Central memory CD8-positive, alpha-beta T cell (primary cell): ENCODE measurements around the gene BIRC7.
"Not testable (repeated sequence)": the region's sequence is repeated elsewhere in the genome, so short reads cannot be mapped to it uniquely, and the experiment has no call there.

Source experiments
- ATAC-seq: fragments of 150-1000 bp; cut with Tn5 transposase; replicated peaks from 2 replicates; pipeline ENCODE4 v1.10.0; 2022; ENCODE audit warnings: mild to moderate bottlenecking, moderate FRiP score, moderate number of reproducible peaks; ENCODE audit not compliant: poor library complexity, severe bottlenecking; ENCODE audit errors: extremely low read depth
- DNase-seq, 2 donors: peaks; one replicate each; pipeline ENCODE4 v3.0.0; 2021; ENCODE audit warnings: low spot score in 2 of 2
- H3K27ac Mint-ChIP-seq: one replicate; pipeline ENCODE4 v1.8.0; 2022; ENCODE audit warnings: low read depth, mild to moderate bottlenecking, moderate library complexity, mixed read lengths
- H3K27me3 Mint-ChIP-seq: one replicate; pipeline ENCODE4 v1.8.0; 2022; ENCODE audit warnings: mixed read lengths
- H3K36me3 Mint-ChIP-seq: one replicate; pipeline ENCODE4 v1.8.0; 2022; ENCODE audit warnings: mild to moderate bottlenecking, moderate library complexity, mixed read lengths; ENCODE audit not compliant: insufficient read depth
- H3K4me1 Mint-ChIP-seq: one replicate; pipeline ENCODE4 v1.8.0; 2022; ENCODE audit warnings: mixed read lengths
- H3K4me3 Mint-ChIP-seq: one replicate; pipeline ENCODE4 v1.8.0; 2022; ENCODE audit warnings: mild to moderate bottlenecking, moderate library complexity, mixed read lengths
- H3K9me3 Mint-ChIP-seq: one replicate; pipeline ENCODE4 v1.8.0; 2022; ENCODE audit warnings: mixed read lengths

BIRC7 gene

DNA sequence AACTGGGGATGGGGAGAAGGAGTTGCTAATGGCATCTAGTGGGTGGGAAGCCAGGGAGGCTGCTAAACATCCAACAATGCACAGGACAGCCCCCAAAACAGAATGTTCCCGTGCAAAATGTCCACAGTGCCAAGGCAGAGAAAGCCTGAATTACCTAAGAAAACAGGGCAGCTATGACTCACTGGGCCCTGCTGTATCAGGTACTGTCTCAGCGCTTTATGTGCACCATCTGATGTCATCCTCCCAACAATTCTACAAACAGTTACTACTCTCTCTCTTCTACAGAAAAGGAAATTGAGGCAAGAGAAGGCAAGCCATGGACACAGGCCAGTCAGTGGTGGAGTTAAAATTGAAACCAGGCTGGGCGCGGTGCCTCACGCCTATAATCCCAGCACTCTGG, 22.9 kb upstream of the BIRC7 start:
- Mint-ChIP-seq H3K4me1 (peaks cover 67% of the 10 kb centered on the region), H3K9me3 (no peaks in the 10 kb centered on the region), H3K4me3 (no peak overlapping the region), H3K36me3 (peaks cover 31% of the 10 kb centered on the region), H3K27ac (no peak overlapping the region), H3K27me3 (no peaks in the 10 kb centered on the region)
- ATAC-seq (no peak), DNase-seq (no peak)

DNA sequence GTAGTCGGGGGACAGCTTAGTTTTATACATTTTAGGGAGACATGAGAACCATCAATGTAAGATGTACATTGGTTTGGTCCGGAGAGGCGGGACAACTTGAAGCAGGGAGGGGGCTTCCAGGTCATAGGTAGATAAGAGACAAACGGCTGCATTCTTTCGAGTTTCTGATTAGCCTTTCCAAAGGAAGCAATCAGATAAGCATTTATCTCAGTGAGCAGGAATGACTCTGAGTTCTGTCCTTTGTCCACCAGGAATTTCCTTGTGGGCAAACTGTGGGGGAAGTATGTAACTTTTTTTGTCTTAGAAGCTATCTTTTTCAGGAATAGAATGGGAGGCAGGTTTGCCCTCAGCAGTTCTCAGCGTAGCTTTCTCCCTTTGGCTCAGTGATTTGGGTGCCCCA, 21.2 kb upstream of the BIRC7 start:
- H3K4me3 Mint-ChIP-seq, result peak overlapping the region; percentile 87
- H3K27me3 Mint-ChIP-seq, result no peaks in the 10 kb centered on the region

DNA sequence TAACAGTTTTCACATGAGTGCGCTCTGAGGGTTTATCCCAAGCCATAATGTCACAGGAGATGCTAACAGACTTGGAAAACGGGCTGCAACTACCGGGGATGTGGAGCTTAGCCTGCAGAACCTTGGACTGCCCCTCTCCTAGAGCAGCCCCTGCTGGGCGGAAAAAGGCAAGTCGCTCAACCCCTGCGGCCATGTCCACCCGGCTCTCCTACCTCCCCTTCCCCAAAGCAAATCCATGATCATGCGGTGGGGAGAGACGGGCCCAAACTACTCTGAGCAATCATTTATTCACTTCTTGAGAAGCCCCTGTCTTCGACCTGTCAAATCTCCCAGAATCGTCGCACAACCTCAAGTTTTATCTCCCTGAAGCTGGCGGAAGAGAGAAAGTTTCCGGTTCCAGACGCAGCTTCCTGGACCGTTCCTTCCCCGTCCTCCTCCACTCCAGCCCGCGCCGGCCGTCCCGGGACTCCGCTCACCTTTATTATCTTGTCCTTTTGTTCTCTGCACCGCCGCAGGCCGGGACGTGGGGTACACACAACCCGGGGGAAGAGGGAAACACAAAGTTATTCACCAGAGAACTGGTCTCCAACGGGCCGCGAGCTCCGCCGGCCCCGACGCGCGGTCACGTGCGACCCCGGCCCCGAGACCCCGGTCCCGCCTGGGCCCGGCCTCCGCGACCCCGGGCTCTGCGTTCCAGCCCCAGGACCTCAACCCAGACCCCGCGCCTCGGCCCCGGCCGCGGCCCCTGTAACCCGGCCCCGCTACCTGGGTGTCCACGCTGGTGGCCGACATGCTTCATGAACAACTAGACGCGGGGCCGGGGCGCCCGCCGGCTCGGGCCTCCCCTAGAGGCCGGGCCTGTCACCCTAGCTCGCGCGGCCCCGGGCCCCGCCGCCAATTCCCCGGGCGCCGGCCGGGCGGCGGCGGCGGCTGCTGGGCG, 20.3 kb upstream of the BIRC7 start:
- Mint-ChIP-seq H3K27ac (peak overlapping the region; percentile 92), H3K9me3 (no peaks in the 10 kb centered on the region), H3K4me1 (peaks cover 54% of the 10 kb centered on the region), H3K4me3 (peak overlapping the region; percentile 87), H3K27me3 (no peaks in the 10 kb centered on the region), H3K36me3 (peaks cover 20% of the 10 kb centered on the region)
- DNase-seq (no peak), ATAC-seq (no peak)

More for the DNA sequence above, 21.2 kb upstream of the BIRC7 start:
- DNase-seq (no peak), ATAC-seq (no peak)
- no peaks in the 10 kb centered on the region for H3K9me3 Mint-ChIP-seq
- peaks cover 24% of the 10 kb centered on the region for H3K36me3 Mint-ChIP-seq
- H3K27ac Mint-ChIP-seq, result peak overlapping the region; percentile 92
- peaks cover 58% of the 10 kb centered on the region for H3K4me1 Mint-ChIP-seq

DNA sequence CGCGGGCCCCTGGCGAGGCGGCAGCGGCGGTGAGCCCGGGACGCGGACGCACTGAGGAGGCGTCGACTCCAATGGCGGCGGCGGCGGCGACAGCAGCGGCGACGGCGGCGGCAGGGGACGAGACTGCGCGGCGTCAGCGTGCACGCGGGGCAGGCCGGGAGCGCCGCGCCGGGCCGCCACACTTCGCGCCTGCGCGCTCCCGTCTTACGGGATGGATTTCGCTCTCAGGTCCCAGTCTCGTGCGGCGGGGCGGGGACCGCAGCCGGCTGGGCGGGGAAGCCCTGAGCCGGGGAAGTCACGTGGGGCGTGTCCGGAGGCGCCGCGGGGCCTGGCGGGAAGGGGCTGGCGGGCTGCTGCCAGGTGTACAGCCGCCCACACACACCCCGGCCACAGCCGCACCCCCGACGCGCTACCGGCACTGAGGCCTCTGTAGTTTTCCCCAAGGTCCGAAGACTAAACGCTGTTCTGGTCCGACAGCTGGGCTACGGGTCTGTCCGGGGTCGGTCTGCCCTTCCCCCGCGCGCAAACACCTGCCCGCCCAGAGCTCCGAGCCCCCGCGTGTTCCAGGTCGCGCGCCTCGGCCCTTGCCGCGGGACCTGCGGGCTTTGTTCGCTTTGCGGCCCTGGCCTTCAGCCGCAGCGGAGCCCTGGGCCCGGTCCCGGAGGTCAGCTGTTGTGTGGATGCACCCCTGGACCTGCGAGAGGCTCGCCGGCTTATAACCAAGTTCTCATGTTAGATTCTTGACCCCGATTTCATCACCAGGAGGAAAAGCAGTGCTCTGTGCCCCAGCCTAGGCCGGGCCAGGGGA, 19.5 kb upstream of the BIRC7 start, which contains the start of gene YTHDF1:
YTHDF1 (minus strand) TSS at position 91 of the 808 bp plus-strand sequence. CDS start 239 bp downstream, outside the sequence.
- no peaks in the 10 kb centered on the region for H3K27me3 Mint-ChIP-seq
- H3K27ac Mint-ChIP-seq, result peak within 1 kb of the TSS; percentile 92
- H3K4me1 Mint-ChIP-seq, result peaks cover 47% of the 10 kb centered on the region
- ATAC-seq, result peak; percentile 95
- peaks cover 15% of the 10 kb centered on the region for H3K36me3 Mint-ChIP-seq
- no peaks in the 10 kb centered on the region for H3K9me3 Mint-ChIP-seq
- peak; percentile 82 to 93 for DNase-seq
- peak within 1 kb of the TSS; percentile 87 for H3K4me3 Mint-ChIP-seq

DNA sequence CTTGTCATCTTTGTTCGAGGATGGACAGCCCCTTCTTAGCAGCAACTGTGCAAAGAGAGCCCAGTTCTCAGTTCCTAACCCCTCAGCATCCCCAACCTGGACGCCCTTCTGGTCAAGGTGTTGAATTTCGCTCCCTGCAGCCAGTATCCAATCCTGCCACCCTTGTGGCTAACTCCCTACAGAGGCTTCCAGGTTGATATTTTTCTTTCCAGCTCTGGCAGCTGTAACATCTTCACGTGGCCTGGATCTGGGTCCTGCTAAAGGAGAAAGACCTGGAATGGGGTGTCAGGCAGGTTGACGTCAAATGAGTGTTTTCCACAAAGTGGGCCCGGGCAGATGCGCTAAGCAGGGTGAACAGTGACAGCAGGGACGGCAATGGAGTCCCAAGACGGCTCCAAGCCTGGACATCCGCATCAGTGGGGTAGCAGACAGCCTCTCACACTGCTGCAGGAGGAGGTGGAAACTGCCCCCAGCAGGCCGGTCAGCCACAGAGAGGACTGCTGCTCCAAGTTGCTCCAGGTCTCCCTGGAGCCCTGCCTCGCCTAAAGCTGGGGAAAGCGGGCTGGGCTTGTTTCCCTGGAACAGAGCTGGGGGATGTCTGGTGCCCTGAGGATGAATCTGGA, 18.7 kb upstream of the BIRC7 start:
- peaks cover 42% of the 10 kb centered on the region for H3K4me1 Mint-ChIP-seq
- peaks cover 11% of the 10 kb centered on the region for H3K36me3 Mint-ChIP-seq
- no peak for ATAC-seq
- H3K4me3 Mint-ChIP-seq, result peak overlapping the region; percentile 87
- H3K27me3 Mint-ChIP-seq, result no peaks in the 10 kb centered on the region
- no peaks in the 10 kb centered on the region for H3K9me3 Mint-ChIP-seq
- no peak for DNase-seq
- H3K27ac Mint-ChIP-seq, result peak overlapping the region; percentile 71

DNA sequence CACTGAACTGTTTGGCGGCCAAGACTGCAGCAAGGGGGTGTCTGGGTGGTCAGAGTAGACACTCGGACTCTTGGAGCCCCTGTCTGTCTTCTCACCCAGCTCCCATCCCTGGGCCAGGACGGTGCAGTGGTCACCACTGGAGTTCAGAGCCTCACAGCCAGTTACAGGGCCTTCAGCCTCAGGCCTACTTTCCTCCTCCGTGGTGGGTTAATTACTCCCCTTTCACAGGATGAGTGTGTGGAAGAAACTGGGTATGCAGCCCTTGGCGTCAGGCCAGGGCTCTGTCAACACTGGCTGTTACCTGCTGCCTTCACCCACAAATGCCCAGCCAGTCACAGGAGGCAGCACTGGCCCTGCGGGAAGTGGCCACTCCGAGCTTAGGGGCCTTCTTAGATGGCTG, 18.0 kb upstream of the BIRC7 start:
- peaks cover 34% of the 10 kb centered on the region for H3K4me1 Mint-ChIP-seq
- H3K9me3 Mint-ChIP-seq, result no peaks in the 10 kb centered on the region
- H3K36me3 Mint-ChIP-seq, result peaks cover 6% of the 10 kb centered on the region
- H3K27me3 Mint-ChIP-seq, result no peaks in the 10 kb centered on the region
- DNase-seq (no peak), ATAC-seq (no peak)
- H3K4me3 Mint-ChIP-seq, result no peak overlapping the region
- H3K27ac Mint-ChIP-seq, result no peak overlapping the region

DNA sequence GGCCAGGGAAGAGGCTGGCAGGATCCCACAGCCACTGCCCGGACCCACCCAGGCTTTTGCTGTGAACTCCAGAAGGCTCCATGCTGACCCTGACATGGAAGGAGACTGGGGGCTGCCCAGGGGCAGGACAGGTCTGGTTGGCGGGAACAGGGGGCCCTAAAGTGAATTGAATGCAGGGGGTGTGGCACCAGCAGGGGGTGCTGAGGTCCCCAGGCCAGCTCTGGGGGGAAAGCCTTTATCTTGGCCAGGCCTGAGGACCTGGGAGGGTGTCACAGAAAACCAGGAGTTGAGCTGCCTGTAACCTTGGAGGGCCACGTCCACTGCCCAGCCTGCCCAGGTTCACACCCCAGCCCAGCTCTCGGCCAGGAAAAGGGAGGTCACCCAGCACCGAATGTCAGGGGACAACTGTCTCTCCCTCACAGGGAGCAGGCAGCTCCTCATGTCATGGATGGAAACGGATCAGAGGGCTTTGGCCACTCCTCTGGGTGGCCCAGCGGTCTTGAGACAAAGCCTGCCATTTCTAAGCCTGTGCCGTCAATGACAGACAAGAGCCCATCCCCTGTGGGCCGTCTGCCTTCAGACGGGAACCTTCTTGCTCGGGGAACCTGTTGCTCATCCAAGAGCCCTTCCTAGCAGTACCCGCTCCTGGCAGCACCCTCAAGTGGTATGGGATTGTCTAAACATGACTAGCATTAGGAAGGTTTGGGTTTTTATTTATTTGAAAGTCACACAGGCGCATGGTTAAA, 16.8 kb upstream of the BIRC7 start:
- DNase-seq (no peak), ATAC-seq (no peak)
- Mint-ChIP-seq H3K4me3 (no peak overlapping the region), H3K9me3 (no peaks in the 10 kb centered on the region), H3K27me3 (no peaks in the 10 kb centered on the region), H3K27ac (no peak overlapping the region), H3K4me1 (peaks cover 22% of the 10 kb centered on the region), H3K36me3 (no peaks in the 10 kb centered on the region)

DNA sequence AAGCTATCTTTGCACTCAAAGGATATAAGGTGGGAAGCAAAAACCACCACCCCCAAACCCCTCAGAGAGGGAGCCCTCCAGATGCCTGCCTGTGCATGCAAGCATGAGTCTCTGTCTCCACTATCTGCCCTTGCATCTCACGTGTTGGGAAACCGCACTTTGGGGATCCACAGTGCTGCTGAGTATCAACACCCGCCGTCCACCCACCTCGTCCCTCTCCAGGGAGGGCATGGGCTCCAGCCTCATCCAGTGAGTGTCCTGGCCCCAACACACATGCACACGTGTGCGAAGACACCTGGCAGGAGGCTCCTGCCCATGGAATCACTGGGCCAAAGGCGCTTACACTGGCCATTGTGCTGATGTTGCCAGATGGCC, 16.3 kb upstream of the BIRC7 start:
- Mint-ChIP-seq H3K9me3 (no peaks in the 10 kb centered on the region), H3K27ac (no peak overlapping the region), H3K27me3 (no peaks in the 10 kb centered on the region), H3K4me3 (no peak overlapping the region), H3K4me1 (peaks cover 17% of the 10 kb centered on the region), H3K36me3 (no peaks in the 10 kb centered on the region)
- ATAC-seq, result no peak
- no peak for DNase-seq

DNA sequence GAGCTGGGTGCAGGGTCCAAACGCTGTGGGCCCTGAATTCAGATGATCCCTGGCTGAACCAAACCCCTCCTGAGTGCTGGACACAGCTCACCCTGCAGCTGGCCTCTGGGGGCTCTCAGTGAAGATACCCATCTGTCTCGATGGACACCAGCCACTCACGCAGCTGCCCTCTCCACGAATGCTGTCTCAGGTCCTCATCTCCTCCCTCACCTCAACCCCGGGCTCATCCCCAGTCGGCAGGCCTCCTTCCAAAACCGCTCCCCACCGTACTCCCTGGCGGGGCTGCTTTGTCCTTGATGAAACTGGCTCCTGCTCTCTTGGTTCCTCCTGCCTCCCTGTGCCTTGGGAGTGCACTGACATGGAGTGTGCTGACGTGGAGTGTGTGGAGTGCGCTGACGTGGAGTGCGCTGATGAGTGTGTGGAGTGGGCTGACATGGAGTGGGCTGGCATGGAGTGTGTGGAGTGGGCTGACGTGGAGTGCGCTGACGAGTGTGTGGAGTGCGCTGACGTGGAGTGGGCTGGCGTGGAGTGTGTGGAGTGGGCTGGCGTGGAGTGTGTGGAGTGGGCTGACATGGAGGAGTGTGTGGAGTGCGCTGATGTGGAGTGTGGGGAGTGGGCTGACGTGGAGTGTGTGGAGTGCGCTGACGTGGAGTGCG, 15.7 kb upstream of the BIRC7 start:
- Mint-ChIP-seq H3K27ac (no peak overlapping the region), H3K4me1 (peaks cover 11% of the 10 kb centered on the region), H3K4me3 (no peak overlapping the region), H3K9me3 (no peaks in the 10 kb centered on the region), H3K27me3 (no peaks in the 10 kb centered on the region), H3K36me3 (no peaks in the 10 kb centered on the region)
- ATAC-seq, result no peak
- no peak for DNase-seq

DNA sequence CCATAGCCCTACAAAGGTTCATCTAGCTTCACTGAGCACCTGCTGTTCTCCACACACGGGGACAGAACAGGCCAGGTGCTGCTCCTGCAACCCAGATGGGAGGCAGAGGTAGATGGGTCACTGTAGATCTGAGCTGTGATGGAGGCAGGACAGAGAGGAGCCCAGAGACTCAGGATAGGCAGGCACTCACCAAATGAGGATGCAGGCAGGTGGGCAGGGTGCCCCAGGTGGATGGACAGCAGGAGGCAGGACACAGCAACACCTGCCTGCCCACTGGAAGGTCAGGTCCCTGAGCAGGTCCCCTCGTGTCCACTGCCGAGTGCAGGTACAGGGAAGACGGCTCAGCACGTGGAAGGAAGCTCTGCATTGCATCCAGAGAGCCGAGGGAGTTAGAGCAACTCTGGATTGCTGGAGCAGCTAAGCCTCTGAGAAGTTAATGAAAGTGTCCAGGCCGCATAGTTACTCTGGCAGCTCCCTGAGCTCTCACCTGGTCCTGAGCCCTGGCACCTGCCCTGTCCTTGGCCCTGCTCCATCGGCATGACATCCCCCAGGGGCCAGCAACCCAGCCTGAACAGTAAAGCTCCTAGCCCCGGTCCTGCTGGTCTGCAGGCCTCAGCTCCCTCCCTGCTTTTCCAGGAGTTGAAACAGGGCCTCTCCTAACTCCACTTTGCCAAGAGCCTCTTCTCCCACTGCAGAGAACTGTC, 14.9 kb upstream of the BIRC7 start:
- H3K36me3 Mint-ChIP-seq, result no peaks in the 10 kb centered on the region
- ATAC-seq (no peak), DNase-seq (no peak)
- H3K27ac Mint-ChIP-seq, result no peak overlapping the region
- no peaks in the 10 kb centered on the region for H3K27me3 Mint-ChIP-seq
- peaks cover 6% of the 10 kb centered on the region for H3K4me1 Mint-ChIP-seq
- H3K4me3 Mint-ChIP-seq, result no peak overlapping the region
- H3K9me3 Mint-ChIP-seq, result no peaks in the 10 kb centered on the region

DNA sequence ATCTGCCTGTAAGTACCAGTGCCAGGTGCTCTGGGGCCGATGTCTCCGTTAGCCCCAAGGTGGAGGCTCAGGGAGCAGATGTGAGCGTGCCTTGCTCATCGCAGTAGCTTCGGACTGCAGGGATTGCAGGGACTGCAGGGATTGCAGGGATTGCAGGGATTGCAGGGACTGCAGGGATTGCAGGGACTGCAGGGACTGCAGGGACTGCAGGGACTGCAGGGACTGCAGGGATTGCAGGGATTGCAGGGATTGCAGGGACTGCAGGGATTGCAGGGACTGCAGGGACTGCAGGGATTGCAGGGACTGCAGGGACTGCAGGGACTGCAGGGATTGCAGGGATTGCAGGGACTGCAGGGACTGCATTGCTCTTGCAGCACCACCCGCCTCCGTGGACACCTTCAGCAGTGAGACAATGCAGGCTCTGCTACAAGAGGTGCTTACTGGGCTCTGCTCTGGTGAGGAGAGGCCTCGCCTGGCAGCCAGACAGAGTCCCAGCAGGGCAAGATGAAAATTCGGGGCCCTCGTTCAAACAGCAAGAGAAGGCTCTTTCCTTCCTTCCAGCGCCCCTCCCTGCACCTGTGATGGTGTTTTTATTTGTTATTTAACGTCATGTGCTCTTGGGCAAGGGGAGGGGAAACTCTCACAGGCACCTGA, 14.2 kb upstream of the BIRC7 start:
- not testable (repeated sequence) for H3K4me3 Mint-ChIP-seq, ATAC-seq, H3K27me3 Mint-ChIP-seq, H3K9me3 Mint-ChIP-seq, H3K36me3 Mint-ChIP-seq, H3K4me1 Mint-ChIP-seq, H3K27ac Mint-ChIP-seq, DNase-seq
